GM12891 (cell line): ENCODE measurements around the gene TYW1B.
"Not testable (repeated sequence)": the region's sequence is repeated elsewhere in the genome, so short reads cannot be mapped to it uniquely, and the experiment has no call there.

Source experiments
- PAX5 ChIP-seq: IDR thresholded peaks from 2 replicates; pipeline ENCODE4 v1.6.1; 2011; ENCODE audit warnings: low read length, moderate library complexity, mild to moderate bottlenecking; ENCODE audit not compliant: insufficient read depth, severe bottlenecking
- POLR2A ChIP-seq: IDR thresholded peaks from 2 replicates; pipeline ENCODE4 v1.6.1; 2011; ENCODE audit warnings: low read depth, low read length, control low read depth
- POLR2AphosphoS5 ChIP-seq: IDR thresholded peaks from 2 replicates; pipeline ENCODE4 v1.6.1; 2011; ENCODE audit warnings: low read depth, low read length, control low read depth
- POU2F2 ChIP-seq: IDR thresholded peaks from 2 replicates; pipeline ENCODE4 v1.6.1; 2011; ENCODE audit warnings: low read depth, mild to moderate bottlenecking, control low read depth, low read length, moderate library complexity
- SPI1 ChIP-seq: IDR thresholded peaks from 2 replicates; pipeline ENCODE4 v1.6.1; 2011; ENCODE audit warnings: low read depth, low read length, control low read depth
- TAF1 ChIP-seq: IDR thresholded peaks from 2 replicates; pipeline ENCODE4 v1.6.1; 2011; ENCODE audit warnings: low read depth, low read length, control low read depth

GRCh38 chr7:72603476-72603875, 224.5 kb downstream of the TYW1B start:
- not testable (repeated sequence) for TF ChIP-seq POLR2AphosphoS5, POLR2A, SPI1, TAF1, PAX5, POU2F2
